H1 (cell line): Measurements from ENCODE around the gene ZNF423. TPM values are rescaled to one million over a fixed set of nuclear protein-coding genes. Genes with fewer than 3 reads are reported as not detected.

Source experiments
- RBBP5 ChIP-seq: IDR thresholded peaks from 2 replicates; pipeline ENCODE4 v1.7.1; 2012; ENCODE audit warnings: low read depth, mild to moderate bottlenecking, inconsistent platforms, low read length, moderate library complexity, borderline replicate concordance
- SIN3A ChIP-seq, 2 experiments: IDR thresholded peaks in 1 of 2; conservative IDR thresholded peaks in 1 of 2; 2 replicates each; pipeline ENCODE4 v1.6.1; 2011 to 2012; ENCODE audit warnings: low read length in 2 of 2, improper control_type of control experiment in 1 of 2, low read depth in 1 of 2, mild to moderate bottlenecking in 1 of 2
- polyA plus RNA-seq, 7 experiments: library from polyadenylated mRNA; depleted of rRNA in 3 of 7; stranded (reverse) in 5 of 7; unstranded in 2 of 7; fragments of >200 nt in 5 of 7; fragments of 200-250 nt in 2 of 7; gene quantifications; 1 replicate in 5 of 7; 2 replicates in 1 of 7; 4 replicates in 1 of 7; pipeline versions ENCODE4 v1.2.1 to v1.2.3, GENCODE V29; 2011 to 2013; ENCODE audit warnings: missing spikeins in 2 of 7, mixed read lengths in 2 of 7
- total RNA-seq: library from RNA; stranded (reverse); fragmentation: NEBNext Ultra II Directional; extraction: Animal tissue kit (Norgen Biotek cat#: 25700); gene quantifications from 2 replicates; pipeline ENCODE4 v1.2.1, GENCODE V29; 2021
- TF ChIP-seq, protein P1 (sequence below): IDR thresholded peaks from 2 replicates; pipeline ENCODE4 v1.6.1; 2011; ENCODE audit warnings: low read depth, mild to moderate bottlenecking, low read length; ENCODE audit not compliant: insufficient read depth

Gene ZNF423
- total and polyA plus RNA-seq, 2 of the 8 experiments (the other 6 are each of a cell fraction or from before 2014, with no cell fraction given): 38.2 to 52.3 TPM

DNA sequence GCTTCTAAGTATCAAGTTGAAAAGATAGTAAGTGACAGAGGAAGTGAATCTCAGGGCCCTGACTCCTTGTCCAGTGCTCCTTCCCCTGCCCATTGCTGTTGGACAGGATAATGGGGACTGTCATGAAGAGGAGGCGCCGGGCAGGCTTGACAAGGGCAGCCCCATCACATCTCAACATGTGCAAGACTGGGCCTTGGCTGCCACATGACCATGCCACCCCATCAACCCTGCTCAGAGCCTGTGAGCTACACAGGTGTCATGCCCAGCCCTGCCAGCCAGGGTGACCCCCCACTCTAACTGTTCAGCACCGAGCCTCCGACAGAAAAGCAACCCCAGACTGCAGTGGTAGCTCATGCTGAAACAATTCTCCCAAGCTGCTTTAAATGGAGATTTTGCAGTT is 310.7 kb downstream of the ZNF423 start (continued):
- no peak for TF ChIP-seq SIN3A (conservative IDR thresholded peaks at IDR 0.05 in 1 of 2, IDR thresholded peaks at IDR 0.05 in 1 of 2; ENCODE audit: low read depth in 1 of 2, low read length in 2 of 2)
- TF ChIP-seq RBBP5: no peak
- TF ChIP-seq, protein P1, sequence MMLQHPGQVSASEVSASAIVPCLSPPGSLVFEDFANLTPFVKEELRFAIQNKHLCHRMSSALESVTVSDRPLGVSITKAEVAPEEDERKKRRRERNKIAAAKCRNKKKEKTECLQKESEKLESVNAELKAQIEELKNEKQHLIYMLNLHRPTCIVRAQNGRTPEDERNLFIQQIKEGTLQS: no peak
